Tibial artery (tissue), 4 donors: ENCODE measurements around the gene AKAP13.

Experiments used
- DNase-seq, 2 donors: peaks; one replicate each; pipeline ENCODE4 v3.0.0-alpha.2; 2019
- H3K27ac ChIP-seq, 2 donors: fragments of 200-600 bp; sonication (generic) in 1 of 2; 1 replicate in 1 of 2; 2 replicates in 1 of 2; pipeline ENCODE4 v1.5.1; 2018 to 2019; ENCODE audit warnings: mild to moderate bottlenecking in 1 of 2
- H3K27me3 ChIP-seq, 2 donors: fragments of 200-600 bp; sonication (generic) in 1 of 2; one replicate each; pipeline versions ENCODE4 v1.5.1 to v1.6.0; 2016 to 2019
- H3K36me3 ChIP-seq, 3 donors: fragments of 200-600 bp; sonication (generic) in 2 of 3; one replicate each; pipeline ENCODE4 v1.5.1; 2016 to 2019; ENCODE audit warnings: mild to moderate bottlenecking in 2 of 3
- H3K4me1 ChIP-seq, 4 donors: fragments of 200-600 bp; sonication (generic) in 2 of 4; 1 replicate in 3 of 4; 2 replicates in 1 of 4; pipeline ENCODE4 v1.5.1; 2016 to 2019
- H3K4me3 ChIP-seq, 2 donors: fragments of 200-600 bp; sonication (generic) in 1 of 2; 1 replicate in 1 of 2; 2 replicates in 1 of 2; pipeline ENCODE4 v1.5.1; 2018 to 2019; ENCODE audit warnings: mild to moderate bottlenecking in 2 of 2
- H3K9me3 ChIP-seq, 3 donors: fragments of 200-600 bp; sonication (generic) in 1 of 3; one replicate each; pipeline ENCODE4 v1.5.1; 2016 to 2019
- intact Hi-C: fragments of 100-400 bp; cut with DNase I; formaldehyde crosslinking; loops from one replicate; pipeline ENCODE4 v1.15.0; 2023; ENCODE audit warnings: low total_unique reads
- TF ChIP-seq, protein P1 (sequence below), 2 experiments: fragments of 200-600 bp in 1 of 2; fragments of 450-650 bp in 1 of 2; IDR thresholded peaks; one replicate each; pipeline ENCODE4 v1.5.1; 2017 to 2019; ENCODE audit warnings: antibody characterized with exemption in 2 of 2, mild to moderate bottlenecking in 1 of 2, moderate library complexity in 1 of 2

AKAP13 gene

DNA sequence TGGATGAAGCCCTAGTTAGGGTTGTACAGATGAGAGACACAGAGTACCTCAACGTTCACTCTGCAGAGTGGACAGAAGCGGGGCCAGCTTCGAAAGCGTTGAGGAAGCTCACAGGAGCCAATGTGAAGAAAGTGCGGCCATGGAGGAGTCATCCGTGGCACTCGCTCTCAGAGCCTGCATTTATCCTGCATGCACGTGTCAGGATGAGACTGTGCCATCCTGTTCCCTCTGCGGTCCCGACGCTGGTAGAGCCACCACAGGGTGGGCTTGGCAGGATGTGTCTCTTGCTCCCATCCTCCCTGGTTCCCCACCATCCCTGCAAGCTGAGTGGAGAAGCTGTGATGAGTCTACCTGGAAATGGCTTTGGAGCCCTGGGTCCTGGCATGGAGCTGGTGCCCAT, 375.1 kb downstream of the AKAP13 start:
- TF ChIP-seq, protein P1, sequence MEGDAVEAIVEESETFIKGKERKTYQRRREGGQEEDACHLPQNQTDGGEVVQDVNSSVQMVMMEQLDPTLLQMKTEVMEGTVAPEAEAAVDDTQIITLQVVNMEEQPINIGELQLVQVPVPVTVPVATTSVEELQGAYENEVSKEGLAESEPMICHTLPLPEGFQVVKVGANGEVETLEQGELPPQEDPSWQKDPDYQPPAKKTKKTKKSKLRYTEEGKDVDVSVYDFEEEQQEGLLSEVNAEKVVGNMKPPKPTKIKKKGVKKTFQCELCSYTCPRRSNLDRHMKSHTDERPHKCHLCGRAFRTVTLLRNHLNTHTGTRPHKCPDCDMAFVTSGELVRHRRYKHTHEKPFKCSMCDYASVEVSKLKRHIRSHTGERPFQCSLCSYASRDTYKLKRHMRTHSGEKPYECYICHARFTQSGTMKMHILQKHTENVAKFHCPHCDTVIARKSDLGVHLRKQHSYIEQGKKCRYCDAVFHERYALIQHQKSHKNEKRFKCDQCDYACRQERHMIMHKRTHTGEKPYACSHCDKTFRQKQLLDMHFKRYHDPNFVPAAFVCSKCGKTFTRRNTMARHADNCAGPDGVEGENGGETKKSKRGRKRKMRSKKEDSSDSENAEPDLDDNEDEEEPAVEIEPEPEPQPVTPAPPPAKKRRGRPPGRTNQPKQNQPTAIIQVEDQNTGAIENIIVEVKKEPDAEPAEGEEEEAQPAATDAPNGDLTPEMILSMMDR (IDR thresholded peaks at IDR 0.05), result no peak
- peak in 1 of 2 donors; percentile 55 for DNase-seq
- Histone ChIP-seq H3K4me3 (no peak overlapping the region), H3K27me3 (no peaks in the 10 kb centered on the region), H3K36me3 (peaks cover 0 to 23% (median 15%) of the 10 kb centered on the region in 3 donors), H3K9me3 (no peaks in the 10 kb centered on the region), H3K27ac (no peak overlapping the region), H3K4me1 (peaks cover 0 to 33% (median 22%) of the 10 kb centered on the region in 4 donors)
- intact Hi-C loops, result no loop called here

DNA sequence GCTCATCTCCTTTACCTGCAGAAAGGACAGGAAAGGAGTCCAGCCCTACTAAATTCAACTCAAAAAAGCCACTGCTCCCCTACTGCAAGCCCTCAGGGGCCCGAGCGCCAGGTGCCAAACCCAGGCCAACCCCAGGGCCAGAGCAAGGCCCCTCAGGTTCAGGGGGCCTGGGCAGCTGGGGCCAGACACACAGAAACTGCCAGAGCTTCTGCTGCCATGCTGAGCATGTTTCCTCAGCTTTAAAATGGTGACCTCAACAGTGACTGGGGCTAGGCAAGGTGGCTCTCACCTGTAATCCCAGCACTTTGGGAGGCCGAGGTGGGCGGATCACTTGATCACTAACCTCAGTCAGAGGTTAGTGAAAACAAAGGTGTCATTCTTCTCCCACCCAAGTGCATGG, 375.5 kb downstream of the AKAP13 start:
- H3K36me3 ChIP-seq, result peaks cover 0 to 27% (median 17%) of the 10 kb centered on the region in 3 donors
- peaks cover 0 to 29% (median 17%) of the 10 kb centered on the region in 4 donors for H3K4me1 ChIP-seq
- TF ChIP-seq, protein P1 (IDR thresholded peaks at IDR 0.05), result no peak
- H3K9me3 ChIP-seq, result no peaks in the 10 kb centered on the region
- H3K27ac ChIP-seq, result no peak overlapping the region
- H3K4me3 ChIP-seq, result no peak overlapping the region
- intact Hi-C loops, result no loop called here
- peak in 1 of 2 donors; percentile 27 for DNase-seq
- no peaks in the 10 kb centered on the region for H3K27me3 ChIP-seq

DNA sequence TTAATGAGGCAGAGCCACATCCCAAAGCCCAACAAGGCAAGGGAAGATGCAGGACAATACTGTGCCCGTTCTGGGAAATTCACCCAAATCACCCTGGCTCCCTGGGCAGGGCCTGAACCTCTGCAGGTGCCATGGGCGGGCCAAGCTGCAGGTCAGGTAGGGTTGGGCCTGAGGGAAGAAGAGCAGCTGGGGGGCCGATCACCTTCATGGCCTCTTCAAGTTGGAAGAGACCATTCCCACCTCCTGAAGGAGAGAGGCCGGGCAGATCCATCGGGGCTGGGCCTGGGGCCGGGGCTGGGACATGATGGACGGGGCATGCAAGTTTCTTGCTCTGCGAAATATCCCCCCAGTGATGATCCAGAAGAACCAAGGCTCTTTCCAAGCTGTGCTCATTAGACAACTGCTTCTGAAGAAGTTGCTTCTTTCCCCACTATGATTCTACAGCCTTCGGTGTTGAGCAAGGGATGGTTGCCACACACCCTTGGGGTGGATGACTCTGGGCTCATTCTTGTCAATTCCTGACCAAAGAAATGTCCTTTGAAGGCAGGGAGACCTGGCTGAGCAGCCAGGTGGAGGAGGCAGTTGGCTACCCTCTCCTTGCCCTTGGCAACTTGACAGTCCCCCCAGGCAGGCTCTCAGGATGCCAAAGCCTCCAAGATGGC, 376.1 kb downstream of the AKAP13 start:
- peak in 1 of 2 donors; percentile 54 for DNase-seq
- no peak overlapping the region for H3K4me3 ChIP-seq
- H3K36me3 ChIP-seq, result peaks cover 0 to 31% (median 17%) of the 10 kb centered on the region in 3 donors
- H3K9me3 ChIP-seq, result no peaks in the 10 kb centered on the region
- intact Hi-C loops, result no loop called here
- H3K27ac ChIP-seq, result no peak overlapping the region
- TF ChIP-seq, protein P1 (IDR thresholded peaks at IDR 0.05), result no peak
- no peaks in the 10 kb centered on the region for H3K27me3 ChIP-seq
- peaks cover 0 to 23% (median 12%) of the 10 kb centered on the region in 4 donors for H3K4me1 ChIP-seq

DNA sequence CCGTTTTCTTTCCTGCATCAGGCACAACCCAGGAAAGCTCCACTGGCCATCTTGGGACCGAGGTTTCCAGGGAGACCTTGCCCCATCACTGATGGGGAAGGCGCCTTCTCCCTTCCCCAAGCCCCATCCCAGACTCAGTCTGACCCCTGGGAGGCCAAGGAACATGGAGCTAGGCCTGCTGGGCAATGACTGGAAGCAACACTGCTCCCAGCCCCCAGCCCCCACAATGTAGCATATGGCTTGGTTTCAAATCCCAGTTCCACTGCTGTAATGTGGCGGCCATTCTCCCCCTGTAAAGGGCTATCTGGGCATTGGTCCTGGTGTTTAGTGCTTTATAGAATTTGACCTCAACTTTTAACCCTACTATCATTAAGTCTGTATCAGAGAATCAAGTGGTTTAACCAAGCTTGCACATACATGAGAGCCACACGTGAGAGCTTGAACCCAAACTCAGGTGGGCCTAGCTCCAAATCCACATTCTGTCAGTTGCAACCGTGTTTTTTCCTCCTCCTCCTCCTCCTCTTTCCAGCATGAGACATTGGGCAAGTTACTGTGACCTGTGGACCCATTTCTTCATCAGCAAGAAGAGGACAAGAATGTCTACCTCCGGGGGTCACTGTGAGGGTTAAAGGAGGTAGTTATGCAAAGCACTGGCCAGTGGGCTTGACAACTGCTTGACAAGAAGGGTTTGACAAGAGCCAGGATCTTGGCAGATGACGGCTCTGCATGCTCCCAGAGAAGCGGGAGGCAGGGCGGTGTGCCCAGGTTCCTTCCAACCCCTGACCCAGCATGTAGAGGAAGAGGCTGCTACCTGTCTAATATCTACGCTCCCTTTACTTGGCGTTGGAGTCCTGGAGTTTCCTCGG, 376.9 kb downstream of the AKAP13 start:
- DNase-seq, result peak in 1 of 2 donors; percentile 45
- intact Hi-C loops, result no loop called here
- TF ChIP-seq, protein P1 (IDR thresholded peaks at IDR 0.05), result no peak
- Histone ChIP-seq H3K9me3 (no peaks in the 10 kb centered on the region), H3K4me1 (peaks cover 0 to 16% (median 12%) of the 10 kb centered on the region in 4 donors), H3K27ac (no peak overlapping the region), H3K36me3 (peaks cover 0 to 31% (median 17%) of the 10 kb centered on the region in 3 donors), H3K27me3 (no peaks in the 10 kb centered on the region), H3K4me3 (no peak overlapping the region)

DNA sequence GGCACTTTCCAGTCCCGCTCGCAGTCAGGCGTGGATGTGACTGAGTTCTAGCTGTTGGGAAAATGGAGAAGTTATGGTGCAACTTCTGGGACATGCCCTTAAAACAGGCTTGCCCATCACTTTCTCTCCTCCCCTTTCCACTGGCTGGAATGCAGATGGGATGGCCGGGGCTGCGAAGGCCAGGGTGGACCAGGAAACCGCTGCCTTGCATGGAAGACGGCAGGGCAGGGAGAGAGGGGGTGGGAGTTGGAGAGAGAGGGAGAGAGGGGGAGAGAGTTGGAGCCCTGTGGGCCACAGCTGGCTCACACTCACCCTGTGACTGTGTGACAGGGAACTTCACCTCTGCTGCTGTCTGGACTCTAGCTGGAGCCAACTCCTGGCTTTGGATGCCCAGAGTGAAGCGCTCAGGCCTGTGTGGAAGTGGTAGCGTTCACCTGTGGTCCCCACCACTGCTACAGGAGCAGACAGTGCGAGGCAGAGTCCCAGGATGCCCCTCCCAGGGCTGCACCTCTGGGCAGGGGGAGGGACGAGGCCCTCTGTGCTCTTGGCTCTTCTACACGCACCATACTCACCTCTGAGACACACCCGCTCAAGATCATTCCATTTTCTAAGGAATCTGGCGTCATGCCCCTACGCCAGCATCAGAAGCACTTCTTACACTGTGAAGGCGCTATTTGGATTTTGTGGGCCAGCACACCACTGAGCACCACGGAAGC, 377.7 kb downstream of the AKAP13 start:
- no peaks in the 10 kb centered on the region for H3K27me3 ChIP-seq
- TF ChIP-seq, protein P1 (IDR thresholded peaks at IDR 0.05), result no peak
- peaks cover 0 to 21% (median 12%) of the 10 kb centered on the region in 4 donors for H3K4me1 ChIP-seq
- DNase-seq, result peak in 1 of 2 donors; percentile 40
- no peaks in the 10 kb centered on the region for H3K9me3 ChIP-seq
- no peak overlapping the region for H3K27ac ChIP-seq
- H3K36me3 ChIP-seq, result peaks cover 0 to 31% (median 17%) of the 10 kb centered on the region in 3 donors
- H3K4me3 ChIP-seq, result no peak overlapping the region
- intact Hi-C loops, result no loop called here
